K562 (cell line): ENCODE results near the gene ZBTB9. TPM values are rescaled to one million over a fixed set of nuclear protein-coding genes. Genes with fewer than 3 reads are reported as not detected.

Experiments used
- AFF4 ChIP-seq: sonication (generic); formaldehyde crosslinking; IDR thresholded peaks from 2 replicates; pipeline ENCODE4 v1.8.0; 2023; ENCODE audit warnings: mild to moderate bottlenecking, missing genetic modification reagents
- ARHGAP35 ChIP-seq: fragments of 450-650 bp; IDR thresholded peaks from 2 replicates; pipeline ENCODE4 v1.6.1; 2018; ENCODE audit not compliant: partially characterized antibody
- CREB1 ChIP-seq, 2 experiments: sonication (generic) in 1 of 2; formaldehyde crosslinking in 1 of 2; IDR thresholded peaks; 2 replicates each; pipeline versions ENCODE4 v1.6.1 to v1.8.0; 2012 to 2022; ENCODE audit warnings: inconsistent platforms in 1 of 2, mild to moderate bottlenecking in 1 of 2, missing genetic modification reagents in 1 of 2, moderate library complexity in 1 of 2
- KDM1A ChIP-seq, 2 experiments: fragments of 450-650 bp; IDR thresholded peaks; 2 replicates each; pipeline ENCODE4 v1.6.1; 2016; ENCODE audit warnings: mild to moderate bottlenecking in 2 of 2
- KDM5B ChIP-seq: fragments of 200-600 bp; sonication (generic); IDR thresholded peaks from 2 replicates; pipeline ENCODE4 v1.6.1; 2012; ENCODE audit warnings: low read depth, mild to moderate bottlenecking, moderate library complexity, low read length, control low read depth, inconsistent platforms; ENCODE audit not compliant: insufficient replicate concordance
- MTF1 ChIP-seq: fragments of 250-450 bp; sonication (Bioruptor Pico); IDR thresholded peaks from 2 replicates; pipeline ENCODE4 v1.9.0; 2021; ENCODE audit warnings: moderate library complexity, mild to moderate bottlenecking, inconsistent platforms, borderline replicate concordance
- SIN3A ChIP-seq, 2 experiments: fragments of 150-350 bp in 1 of 2; IDR thresholded peaks; 2 replicates each; pipeline ENCODE4 v1.6.1; 2011 to 2016; ENCODE audit warnings: borderline replicate concordance in 2 of 2, low read depth in 2 of 2, low read length in 2 of 2, mild to moderate bottlenecking in 2 of 2, moderate library complexity in 2 of 2; ENCODE audit not compliant: control insufficient read depth in 1 of 2
- SIN3B ChIP-seq: fragments of 450-650 bp; IDR thresholded peaks from 2 replicates; pipeline ENCODE4 v1.6.1; 2017; ENCODE audit warnings: low read depth, mild to moderate bottlenecking, moderate library complexity
- USF2 ChIP-seq: sonication (generic); formaldehyde crosslinking; IDR thresholded peaks from 2 replicates; pipeline ENCODE4 v1.5.0; 2020; ENCODE audit warnings: missing genetic modification reagents
- VEZF1 ChIP-seq: fragments of 200-800 bp; sonication (Bioruptor generic); IDR thresholded peaks from 2 replicates; pipeline ENCODE4 v1.6.1; 2017; ENCODE audit warnings: missing genetic modification characterization, missing compliant biosample characterization
- ZBTB34 ChIP-seq: fragments of 250-450 bp; sonication (Bioruptor Pico); IDR thresholded peaks from 2 replicates; pipeline ENCODE4 v1.8.0; 2021; ENCODE audit warnings: mild to moderate bottlenecking, moderate library complexity
- ZNF224 ChIP-seq: sonication (generic); formaldehyde crosslinking; IDR thresholded peaks from 2 replicates; pipeline ENCODE4 v1.8.0; 2022; ENCODE audit warnings: mild to moderate bottlenecking, missing genetic modification reagents
- ZNF586 ChIP-seq: fragments of 450-650 bp; formaldehyde crosslinking; conservative IDR thresholded peaks from 2 replicates; pipeline ENCODE4 v1.4.0; 2020; ENCODE audit warnings: mild to moderate bottlenecking, moderate library complexity
- polyA plus RNA-seq, 8 experiments: library from polyadenylated mRNA; depleted of rRNA in 4 of 8; stranded (reverse) in 5 of 8; unstranded in 3 of 8; fragments of >200 nt; fragmentation: Nextera tagmentation in 2 of 8; fragmentation: Illumina TruSeq in 1 of 8; extraction: Ambion mirVana in 2 of 8; extraction: Trizol in 1 of 8; gene quantifications; 2 replicates each; pipeline versions ENCODE4 v1.2.1 to v1.2.3, GENCODE V29; 2011 to 2014; ENCODE audit warnings: inconsistent platforms in 1 of 8, missing spikeins in 1 of 8
- total RNA-seq, 7 experiments: library from RNA; depleted of rRNA in 6 of 7; stranded (reverse); fragments of >200 nt in 6 of 7; fragmentation: Illumina TruSeq in 2 of 7; extraction: Trizol in 2 of 7; gene quantifications; 2 replicates each; pipeline versions ENCODE4 v1.2.1 to v1.2.3, GENCODE V29; 2011 to 2021; ENCODE audit warnings: low replicate concordance in 1 of 7

The ZBTB9 gene
- total and polyA plus RNA-seq, 9 of the 15 experiments (the other 6 are each of a cell fraction or from before 2014, with no cell fraction given) = 1.9 to 19.5 (median 10.4) TPM

- TF ChIP-seq AFF4 (CRISPR knock-in tag) (no peak; the same call in 1 of the 2 replicates), ZNF586 (no peak), ZBTB34 (CRISPR knock-in tag) (no peak), ZNF224 (CRISPR knock-in tag) (no peak), CREB1 (IDR thresholded peaks at IDR 0.05) (0 out of 2 replicates have a peak, but pooled peaks have one; percentile 31), CREB1 (CRISPR knock-in tag; IDR thresholded peaks at IDR 0.05) (0 out of 2 replicates have a peak, but pooled peaks have one; percentile 5), MTF1 (CRISPR knock-in tag) (no peak), KDM1A (IDR thresholded peaks at IDR 0.05) (peak in 1 of 2 experiments; percentile 81; a peak in 1 of 4 replicates), USF2 (CRISPR knock-in tag) (no peak), KDM5B (peak; percentile 61), VEZF1 (CRISPR knock-in tag) (peak; percentile 100), ARHGAP35 (no peak), SIN3B (no peak), SIN3A (IDR thresholded peaks at IDR 0.05; ENCODE audit: borderline replicate concordance in 2 of 2, control insufficient read depth in 1 of 2, low read depth in 2 of 2, low read length in 2 of 2) (peak; percentile 79 to 90)
Observed at GRCh38 chr6:33410711-33411631, 43.4 kb upstream of the ZBTB9 start, which contains the start of gene PHF1 (continued).
